OCI-LY3 (cell line): ENCODE data around the gene SAV1.

ENCODE experiments used
- CTCF ChIP-seq: fragments of 200-600, 300-600 bp; sonication (generic); IDR thresholded peaks from 2 replicates; pipeline ENCODE4 v1.5.1; 2014; ENCODE audit warnings: antibody characterized with exemption, low read length, low read depth
- EZH2phosphoT487 ChIP-seq: fragments of 200-600 bp; shearing (Covaris generic); IDR thresholded peaks from 2 replicates; pipeline ENCODE4 v1.6.1; 2018; ENCODE audit warnings: antibody characterized with exemption, mixed run types, low read depth

GRCh38 chr14:50688875-50689274 lies 20.8 kb upstream of the SAV1 start:
- TF ChIP-seq CTCF (no peak), EZH2phosphoT487 (no peak)
